Middle frontal gyrus (tissue), 1 donor: ENCODE results near the gene TAS2R40.
A peak's percentile ranks its signal among the peaks of the same experiment; 100 is the strongest.
"Not testable (repeated sequence)": the region's sequence is repeated elsewhere in the genome, so short reads cannot be mapped to it uniquely, and the experiment has no call there.

Experiments used
- DNase-seq: peaks from one replicate; pipeline ENCODE4 v3.0.0-alpha.2; 2015; ENCODE audit warnings: low spot score; ENCODE audit errors: extremely low spot score

TAS2R40 gene

GRCh38 chr7:143250199-143250598 is 28.4 kb downstream of the TAS2R40 start:
- DNase-seq, result no peak

- DNase-seq, result no peak
Measured at GRCh38 chr7:143250822-143251221, 29.0 kb downstream of the TAS2R40 start.

- DNase-seq, result no peak
Measured at GRCh38 chr7:143252006-143252405, 30.2 kb downstream of the TAS2R40 start.

GRCh38 chr7:143255564-143255963 is 33.7 kb downstream of the TAS2R40 start:
- no peak for DNase-seq

- DNase-seq, result no peak
Measured at GRCh38 chr7:143256325-143256724, 34.5 kb downstream of the TAS2R40 start.

GRCh38 chr7:143256932-143257331 is 35.1 kb downstream of the TAS2R40 start:
- no peak for DNase-seq

- no peak for DNase-seq
Measured at GRCh38 chr7:143257501-143257900, 35.7 kb downstream of the TAS2R40 start.

- DNase-seq, result no peak
Measured at GRCh38 chr7:143258831-143259230, 37.0 kb downstream of the TAS2R40 start.

- no peak for DNase-seq
Measured at GRCh38 chr7:143259765-143260164, 37.9 kb downstream of the TAS2R40 start.

GRCh38 chr7:143261901-143262300 is 40.1 kb downstream of the TAS2R40 start:
- DNase-seq, result no peak

GRCh38 chr7:143263266-143264195 is 41.7 kb downstream of the TAS2R40 start, which contains the start of gene GSTK1:
Gene GSTK1 (plus strand): TSS chr7:143263441. CDS start chr7:143263514, 73 bp downstream.
- DNase-seq, result peak; percentile 66

GRCh38 chr7:143264196-143264568 is 42.3 kb downstream of the TAS2R40 start:
- DNase-seq, result not testable (repeated sequence)

- no peak for DNase-seq
Measured at GRCh38 chr7:143265017-143265693, 43.3 kb downstream of the TAS2R40 start.

GRCh38 chr7:143269251-143269650 is 47.4 kb downstream of the TAS2R40 start:
- DNase-seq, result no peak

GRCh38 chr7:143271240-143271639 is 49.4 kb downstream of the TAS2R40 start:
- no peak for DNase-seq
